HG03575 (cell line): ENCODE data around the gene FOXO6.

Experiments
- ATAC-seq: cut with Tn5 transposase; IDR thresholded peaks from one replicate; pipeline ENCODE4 v1.9.1; 2021; ENCODE audit not compliant: unreplicated experiment, insufficient number of reproducible peaks, low FRiP score; ENCODE audit errors: extremely low read depth

The FOXO6 gene

DNA sequence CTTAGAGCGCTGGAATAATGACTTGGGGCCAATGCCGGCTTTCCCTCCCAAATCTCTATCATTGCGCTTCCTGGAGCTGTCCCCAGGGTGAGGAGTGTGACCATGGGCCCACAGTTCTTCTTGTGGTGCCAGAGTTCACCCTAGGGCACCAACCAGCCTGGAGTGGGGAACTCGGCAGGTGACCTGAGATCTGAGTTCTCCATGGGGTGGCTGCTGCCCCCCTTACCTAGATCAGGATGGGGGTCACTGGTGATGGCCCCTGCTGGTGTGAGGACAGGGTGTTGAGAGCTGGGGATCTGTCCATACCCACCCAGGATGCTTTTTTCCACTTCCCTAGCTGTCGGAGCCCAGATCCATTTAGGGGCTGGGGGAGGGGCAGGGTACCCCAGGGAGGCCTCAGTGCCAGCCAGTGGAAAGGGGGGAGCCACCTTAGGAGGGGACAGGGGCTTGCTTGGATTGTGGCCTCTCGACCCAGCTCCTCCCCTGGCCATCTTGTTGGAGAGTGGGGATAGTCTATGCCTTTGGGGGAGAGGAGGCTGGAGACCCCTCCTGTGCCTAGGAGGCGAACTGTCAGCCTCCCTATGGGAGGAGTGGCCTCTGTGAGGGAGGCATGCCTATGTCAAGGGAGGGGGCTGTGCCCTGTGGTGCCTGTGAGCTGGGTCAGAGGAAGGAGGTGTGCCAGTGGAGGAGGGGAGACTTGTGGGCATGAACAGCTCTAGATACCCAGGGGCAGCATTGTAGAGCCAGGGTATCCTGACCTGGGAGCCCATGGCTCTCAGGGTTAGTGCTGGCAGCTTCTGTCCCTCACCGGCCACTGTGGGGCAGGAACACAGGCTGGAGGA lies 1.7 kb downstream of the FOXO6 start:
- ATAC-seq, result no peak

DNA sequence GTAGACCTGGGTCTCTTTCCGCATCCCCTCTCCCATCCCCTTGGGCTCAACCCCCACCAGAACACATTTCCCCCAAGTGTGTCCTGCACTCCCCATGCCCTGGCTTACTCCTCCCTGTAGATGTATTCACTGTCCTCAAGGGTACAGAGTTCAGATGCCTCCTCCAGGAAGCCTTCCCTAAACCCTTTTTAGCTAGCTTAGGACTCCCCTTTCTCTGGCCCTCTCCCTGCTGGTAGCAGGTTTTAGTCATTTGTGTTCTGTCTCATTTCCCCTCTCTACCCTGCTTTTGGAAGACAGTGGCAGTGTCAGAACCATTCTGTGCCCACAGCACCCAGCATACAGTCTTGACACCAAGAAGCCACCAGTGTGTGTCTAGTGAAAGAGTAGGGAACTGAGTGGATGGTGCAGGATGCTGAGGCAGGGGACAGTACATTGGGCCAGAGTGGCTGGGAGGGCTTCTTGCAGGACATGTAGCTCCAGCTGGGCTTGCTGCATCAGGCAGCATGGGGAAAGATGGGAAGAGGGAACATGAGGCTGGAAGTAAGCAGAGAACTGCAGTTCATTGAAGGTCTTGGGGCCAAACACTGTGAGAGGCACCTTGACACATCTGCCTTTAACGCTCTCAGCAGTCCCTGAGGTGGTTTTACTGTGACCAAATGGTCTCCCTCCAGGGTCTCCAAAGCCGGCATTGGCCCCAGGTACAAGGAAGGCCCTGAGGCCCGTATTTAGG lies 2.5 kb downstream of the FOXO6 start:
- no peak for ATAC-seq

DNA sequence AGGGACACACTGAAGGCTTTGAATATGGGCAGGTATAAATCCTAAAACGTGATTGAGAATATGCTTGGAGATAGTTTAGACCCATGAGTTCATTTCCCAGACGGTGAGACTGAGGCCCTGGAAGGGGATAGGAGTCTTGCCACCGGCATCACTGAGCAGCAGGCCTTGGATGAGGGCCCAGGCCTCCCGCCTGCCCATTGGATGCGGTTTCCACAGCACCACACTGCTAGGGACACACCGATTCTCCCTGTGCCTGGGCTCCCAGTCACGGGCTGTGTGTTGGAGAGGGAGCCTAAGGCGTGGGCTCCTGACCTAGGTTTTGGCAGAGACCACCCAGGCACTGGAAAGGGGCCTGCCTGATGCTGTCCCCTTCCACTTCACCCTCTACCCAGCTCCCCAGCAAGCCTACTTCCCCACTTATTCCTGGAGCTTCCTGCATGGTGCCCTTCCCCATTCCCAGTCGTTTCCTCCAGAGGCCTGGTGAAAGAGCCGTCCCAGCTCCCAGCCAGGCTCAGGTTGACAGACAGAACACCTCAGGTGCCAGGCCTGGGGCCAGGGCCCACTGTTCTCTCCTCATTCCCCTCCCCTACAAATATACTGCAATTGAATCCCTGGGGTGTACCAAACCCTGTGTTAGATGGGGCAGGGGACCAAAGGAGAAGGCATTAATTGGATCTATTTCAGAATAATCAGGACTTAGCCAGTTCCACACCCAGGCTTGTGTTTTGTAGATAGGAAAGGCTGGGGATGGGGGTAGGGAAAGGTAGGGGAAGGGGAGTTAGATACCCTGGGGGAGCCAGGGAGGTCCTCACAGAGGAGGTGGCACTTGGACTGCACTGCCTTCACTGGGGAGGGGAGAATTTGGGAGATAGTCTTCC lies 3.4 kb downstream of the FOXO6 start:
- no peak for ATAC-seq

DNA sequence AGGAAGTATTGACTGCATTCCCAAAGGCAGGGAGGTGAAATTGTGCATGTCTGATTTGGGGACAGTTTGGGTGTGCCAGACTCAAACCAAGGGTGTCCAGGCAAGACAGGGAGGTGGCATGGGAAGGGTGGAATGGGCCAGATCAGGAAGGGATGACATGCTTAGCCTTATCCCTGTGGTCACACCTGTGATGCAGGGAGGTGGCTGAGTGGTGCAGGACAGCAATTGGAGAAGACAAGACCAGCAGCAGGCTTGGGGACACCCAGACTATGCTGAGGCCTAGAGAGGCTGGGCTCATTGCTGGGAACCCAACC lies 4.0 kb downstream of the FOXO6 start:
- ATAC-seq, result no peak

DNA sequence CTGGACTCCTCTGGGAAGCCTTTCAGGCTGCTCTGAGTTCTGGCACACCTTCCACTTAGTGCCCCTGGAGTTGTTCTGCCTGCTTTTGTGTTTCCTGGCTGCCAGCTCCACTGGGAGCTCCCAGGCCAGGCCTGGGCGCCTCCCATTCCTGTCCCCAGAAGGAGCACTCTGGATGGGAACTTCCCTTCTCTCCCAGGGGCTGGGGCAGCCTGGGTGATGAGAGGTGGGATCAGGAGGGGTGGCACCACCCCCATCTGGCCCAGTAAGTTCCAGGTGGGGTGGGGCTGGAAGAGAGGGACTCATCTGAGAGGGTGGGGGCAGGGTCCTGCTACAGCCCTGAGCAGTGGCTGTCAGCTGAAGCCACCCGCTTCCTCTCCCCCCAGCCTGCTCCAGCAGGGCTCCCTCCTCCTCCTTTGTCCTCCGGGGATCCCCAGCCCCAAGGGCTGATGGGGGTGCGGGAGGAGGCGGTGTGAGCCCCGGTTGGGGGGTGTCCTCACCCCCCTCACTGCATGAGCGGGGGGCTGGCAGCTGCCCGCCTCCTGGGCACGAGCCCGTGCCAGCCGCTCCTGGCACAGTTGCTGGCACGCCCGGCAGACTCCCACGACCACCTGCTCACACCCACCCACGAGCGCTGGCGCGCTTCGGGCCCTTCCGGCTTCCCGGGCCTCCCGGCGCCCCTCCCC lies 4.7 kb downstream of the FOXO6 start:
- ATAC-seq, result no peak

DNA sequence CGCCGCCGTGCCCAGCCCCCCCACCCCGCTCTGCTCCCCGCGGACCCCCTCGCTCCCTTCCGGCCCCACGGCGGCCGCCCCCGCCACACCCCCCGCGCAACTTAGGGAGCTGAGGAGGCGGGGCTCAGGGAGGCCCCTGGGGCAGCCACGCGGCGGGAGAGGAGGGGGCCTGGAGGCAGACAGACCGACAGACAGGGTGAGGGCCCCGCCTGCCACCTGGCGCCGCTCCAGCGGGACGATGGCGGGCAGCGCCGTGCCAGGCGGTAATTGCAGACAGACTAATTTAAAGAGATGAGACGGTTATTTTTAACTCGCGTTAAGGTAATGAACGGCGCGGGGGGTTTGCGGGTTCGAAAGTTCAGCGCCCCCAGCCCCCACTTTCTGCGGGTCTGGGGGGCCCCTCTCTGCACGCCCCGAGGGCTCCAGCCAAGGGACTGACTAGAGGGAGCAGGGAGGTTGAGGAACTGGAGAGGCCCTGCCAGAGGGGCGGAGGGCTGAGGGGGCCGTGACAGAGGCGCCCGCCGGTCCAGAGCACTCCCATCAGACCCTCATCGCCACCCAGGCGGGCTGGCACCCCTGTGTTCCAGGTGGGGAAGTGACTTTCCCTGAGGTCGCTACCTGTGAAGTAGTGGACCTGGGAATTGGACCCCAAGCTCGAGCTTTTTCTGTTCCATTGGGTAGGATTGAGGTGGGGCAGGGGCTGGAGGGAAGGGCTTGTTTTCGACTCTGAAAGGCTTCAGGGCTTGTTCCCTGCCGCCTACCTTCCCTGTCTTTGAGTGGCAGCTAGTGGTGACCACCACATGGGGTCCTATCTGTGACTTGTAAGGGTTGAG lies 5.4 kb downstream of the FOXO6 start:
- no peak for ATAC-seq

DNA sequence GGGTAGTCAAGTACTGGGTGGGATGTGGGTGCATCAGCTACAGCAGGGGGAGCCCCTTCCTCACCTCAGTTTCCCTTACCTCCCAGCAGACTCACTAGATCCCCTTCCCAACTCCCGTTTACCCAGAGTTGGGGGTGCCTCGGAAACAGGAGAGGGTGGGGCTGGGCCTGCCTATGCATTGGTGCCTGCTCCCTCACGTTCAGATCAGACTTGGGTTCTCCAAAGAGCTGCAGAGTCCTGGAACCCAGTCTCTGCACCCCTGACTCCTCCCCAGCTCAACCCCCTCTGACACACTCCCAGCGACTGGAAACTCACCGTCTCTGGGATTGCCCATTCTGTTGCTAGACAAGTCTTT lies 6.0 kb downstream of the FOXO6 start:
- no peak for ATAC-seq

DNA sequence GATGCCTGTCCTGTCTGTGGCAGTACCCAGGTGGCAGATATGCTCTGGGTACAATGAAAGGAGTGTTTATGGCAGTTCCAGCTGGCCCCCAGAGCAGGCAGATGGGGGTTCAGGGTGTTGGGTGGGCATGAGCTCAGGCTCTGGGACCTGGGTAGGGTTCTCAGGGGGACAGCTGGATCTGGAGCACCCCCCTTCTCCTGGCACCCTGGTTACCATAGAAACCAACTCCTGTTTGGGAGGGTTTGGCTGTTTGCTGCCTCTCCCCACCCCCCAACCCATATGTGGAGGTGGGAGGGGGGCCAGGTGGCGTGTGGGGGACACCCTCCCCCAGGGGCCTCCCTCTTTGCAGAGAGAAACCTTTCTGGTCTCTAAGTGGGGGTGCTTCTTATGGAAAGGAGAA lies 7.1 kb downstream of the FOXO6 start:
- no peak for ATAC-seq

DNA sequence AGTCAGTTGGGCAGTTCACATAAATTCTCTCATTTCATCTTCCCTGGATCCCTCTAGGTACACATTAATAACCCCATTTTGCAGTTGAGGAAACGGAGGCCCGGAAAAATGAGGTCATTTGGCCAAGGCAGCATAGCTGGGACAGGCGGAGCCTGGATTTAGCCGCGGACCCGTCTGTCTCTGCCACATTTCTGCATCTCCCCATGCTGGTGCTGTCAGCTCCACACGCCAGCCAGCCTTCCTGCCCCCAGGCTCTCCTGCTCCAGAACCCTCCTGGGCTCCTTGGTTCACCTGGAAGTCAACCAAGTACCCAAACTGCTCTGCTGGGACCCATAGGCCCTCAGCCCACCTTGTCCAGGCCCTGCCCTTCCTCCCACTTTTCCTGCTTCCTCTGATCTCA lies 7.6 kb downstream of the FOXO6 start:
- ATAC-seq, result no peak

DNA sequence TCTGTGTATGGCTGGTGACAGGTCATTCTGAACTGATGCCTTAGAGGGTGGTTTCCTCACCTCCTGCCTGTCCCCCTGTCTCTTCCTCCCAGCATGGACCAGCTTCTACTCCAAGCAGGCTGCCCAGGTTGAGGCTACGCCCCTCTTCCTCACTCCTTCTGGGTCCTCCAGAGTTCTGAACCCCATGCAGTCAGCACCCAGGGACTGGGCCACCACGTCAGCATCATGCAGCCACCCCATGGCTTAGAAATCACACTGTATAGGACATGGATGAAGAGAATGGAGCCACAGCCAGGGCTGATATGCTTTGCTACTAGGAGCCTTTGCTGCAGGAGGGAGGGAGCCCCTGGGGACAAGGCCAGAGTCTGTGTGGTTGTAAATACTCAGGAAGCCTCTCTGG lies 8.3 kb downstream of the FOXO6 start:
- no peak for ATAC-seq

DNA sequence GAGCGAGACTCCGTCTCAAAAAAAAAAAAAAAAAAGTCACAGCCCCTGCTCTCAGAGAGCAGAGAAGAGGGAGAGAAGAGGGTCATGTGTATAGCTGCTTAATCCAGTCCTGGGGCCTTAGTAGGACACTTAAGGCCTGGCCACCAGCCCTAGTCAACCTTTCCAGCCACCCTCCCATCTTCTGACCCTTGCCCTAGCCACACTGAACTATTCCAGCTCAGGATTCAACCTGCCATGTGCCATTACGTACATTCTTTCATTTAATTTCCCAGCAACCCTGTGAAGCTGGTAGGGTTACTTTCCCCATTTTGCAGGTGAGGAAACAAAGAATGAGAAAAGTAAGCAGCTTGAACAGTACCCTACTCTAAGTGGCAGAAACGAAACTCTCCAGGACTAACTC lies 9.0 kb downstream of the FOXO6 start:
- ATAC-seq, result no peak

DNA sequence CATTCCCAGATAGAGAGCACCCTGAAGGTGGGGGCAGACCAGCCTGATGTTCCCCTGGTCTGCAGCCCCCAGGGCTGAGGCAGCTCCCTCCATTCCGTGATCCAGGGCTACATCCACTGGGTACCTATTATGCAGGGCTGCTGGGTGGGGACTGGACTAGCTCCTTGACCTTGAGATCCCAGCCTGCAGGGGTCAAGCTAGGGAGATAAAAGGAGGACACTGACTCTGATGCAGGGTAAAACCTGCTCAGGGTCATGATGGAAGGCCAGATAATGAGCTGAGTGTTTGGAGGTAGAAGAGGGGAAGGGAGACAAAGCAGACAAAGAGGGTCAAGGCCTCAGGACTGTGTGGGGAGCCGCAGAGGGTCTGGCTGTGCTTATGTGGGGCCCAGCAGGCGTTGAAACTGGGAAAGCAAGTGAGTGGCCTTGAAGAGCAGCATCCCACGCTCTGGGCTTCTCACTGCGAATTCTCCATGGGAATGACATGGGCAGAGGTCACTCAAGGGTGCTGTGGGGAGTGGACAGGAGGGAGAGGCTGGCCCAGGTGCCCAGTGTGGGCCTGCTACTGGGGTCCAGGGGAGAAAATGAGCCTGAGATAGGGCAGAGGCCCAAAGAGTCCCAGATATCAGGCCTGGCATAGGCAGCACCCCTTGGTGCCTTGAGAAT lies 9.7 kb downstream of the FOXO6 start:
- ATAC-seq, result no peak

DNA sequence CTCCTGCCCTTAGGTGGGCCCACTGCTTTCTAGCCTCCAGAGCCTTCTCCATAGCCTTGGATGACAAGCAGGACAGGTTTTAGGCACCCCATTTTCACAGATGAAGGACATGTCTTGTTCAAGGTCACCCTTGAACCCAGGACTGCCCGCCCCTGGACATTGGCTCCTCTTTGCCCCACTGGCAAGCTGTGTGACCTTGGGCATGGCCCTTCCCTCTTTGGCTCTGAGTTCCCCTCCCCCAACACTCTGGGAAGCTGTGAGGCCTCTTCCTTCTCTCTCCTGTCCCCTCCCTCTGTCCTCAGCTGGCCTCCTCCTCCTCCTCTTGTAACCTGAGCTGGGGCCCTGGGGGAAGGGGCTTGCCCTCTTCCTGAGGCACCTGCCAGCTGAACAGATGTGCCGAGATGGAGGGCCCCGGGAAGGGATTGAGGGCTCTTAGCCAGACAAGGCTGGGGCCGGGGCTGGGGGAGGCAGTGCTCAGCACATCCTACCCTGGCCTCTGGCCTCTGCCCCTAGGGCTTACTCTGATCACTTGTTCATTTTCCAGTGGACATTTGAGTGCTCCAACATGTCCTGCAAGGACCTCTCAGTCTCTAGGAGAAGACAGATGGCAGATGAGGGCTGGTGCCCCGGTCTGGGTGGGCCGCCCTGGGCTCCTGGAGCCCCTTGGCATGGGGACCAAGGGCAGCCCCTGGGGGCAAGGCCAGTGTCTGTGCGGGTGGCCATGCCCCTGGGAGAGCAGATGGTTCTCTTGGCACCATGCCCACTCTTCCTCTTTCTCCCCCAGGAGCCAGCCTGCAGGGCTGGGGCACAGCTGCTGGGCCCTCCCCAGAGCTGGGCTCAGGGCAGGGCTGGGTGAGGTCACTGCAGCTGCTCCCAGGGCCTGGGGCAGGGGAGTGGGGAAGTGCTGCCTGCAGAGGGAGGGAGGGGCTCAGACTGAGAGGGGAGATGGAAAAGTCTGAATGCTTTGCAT lies 10.7 kb downstream of the FOXO6 start:
- no peak for ATAC-seq

DNA sequence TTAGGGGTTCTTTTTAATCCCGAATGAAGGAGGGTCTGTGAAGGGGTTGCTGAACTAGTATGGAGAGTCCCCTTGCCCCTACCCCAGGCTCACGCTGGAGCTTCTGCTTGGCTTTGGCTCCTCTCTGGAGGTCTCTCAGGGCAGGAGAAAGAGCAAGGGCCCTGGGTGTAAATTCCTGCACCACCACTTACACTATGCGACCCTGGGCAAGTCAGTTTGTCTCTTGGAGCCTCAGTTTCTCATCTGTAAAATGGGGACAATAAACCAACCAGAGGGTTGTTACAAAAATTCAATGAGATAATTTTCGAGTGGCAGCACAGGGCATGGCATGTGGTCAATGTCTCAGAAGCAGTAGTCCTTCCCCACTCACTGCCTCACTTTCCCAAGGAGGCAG lies 11.4 kb downstream of the FOXO6 start:
- ATAC-seq, result no peak

DNA sequence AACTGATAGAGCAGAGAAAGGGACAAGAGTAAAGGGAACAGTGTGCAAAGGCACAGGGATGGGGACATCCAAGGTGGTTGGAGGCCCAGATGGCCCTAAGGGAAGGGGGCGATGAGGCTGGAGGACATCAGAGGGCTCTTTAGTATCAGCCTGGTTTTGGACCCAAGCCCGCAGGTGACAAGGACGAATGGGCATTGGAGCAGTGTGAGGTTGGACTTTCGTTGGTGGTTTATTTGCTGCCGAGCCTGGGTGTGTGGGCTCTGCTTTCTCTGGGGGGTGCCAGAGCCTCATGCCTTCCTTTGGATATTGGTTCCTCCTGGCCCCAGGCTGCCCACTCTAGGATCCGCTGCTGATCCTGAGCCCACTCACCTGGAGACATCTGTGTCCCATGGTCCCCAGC lies 12.1 kb downstream of the FOXO6 start:
- ATAC-seq, result no peak

DNA sequence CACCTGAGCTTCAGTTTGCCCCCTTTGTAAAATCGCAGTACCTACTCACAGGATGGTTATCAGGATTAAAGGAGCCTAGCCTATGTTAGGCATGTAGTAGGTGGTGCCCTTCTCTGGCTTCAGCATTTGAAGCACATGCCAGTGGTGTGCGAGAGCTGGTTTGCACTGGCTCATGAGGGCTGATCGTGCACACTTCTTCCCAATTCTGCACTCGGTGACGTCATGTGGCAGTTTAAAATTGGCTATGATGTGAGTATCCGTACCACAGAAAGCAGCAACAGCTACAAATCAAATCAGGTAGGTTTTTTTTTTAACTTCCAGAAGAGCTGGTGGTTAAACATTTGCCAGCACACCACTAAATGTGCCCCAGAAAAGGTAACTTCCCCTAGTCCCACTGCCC lies 13.5 kb downstream of the FOXO6 start:
- ATAC-seq, result no peak

DNA sequence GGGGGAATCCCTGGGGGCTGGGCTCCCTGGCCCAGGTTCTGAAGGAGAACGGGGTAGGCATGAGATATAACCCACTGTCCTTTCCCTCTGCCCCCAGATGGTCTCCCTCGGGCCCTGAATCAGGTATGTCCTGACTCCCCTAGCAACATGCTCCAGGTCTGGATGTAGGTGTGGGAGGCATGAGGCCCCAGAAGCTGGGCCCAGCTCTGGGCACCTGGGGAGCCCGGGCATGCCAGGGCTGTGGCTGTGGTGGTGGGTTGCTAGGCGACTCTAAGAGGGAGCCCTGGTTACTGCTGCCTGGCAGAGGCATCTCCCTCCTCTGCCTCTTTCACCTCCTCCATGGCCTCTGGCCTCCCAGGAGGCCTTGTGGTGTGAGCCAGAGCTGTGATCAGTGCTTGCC lies 16.2 kb downstream of the FOXO6 start:
- no peak for ATAC-seq
